NCI-H526 treated with DMSO at 0.1 percent for 48 hours (cell line): ENCODE data around the gene NFKB1.

Experiments
- DNase-seq: peaks from one replicate; lab custom pipeline; 2025; lab: John Stamatoyannopoulos, UW

The NFKB1 gene

DNA sequence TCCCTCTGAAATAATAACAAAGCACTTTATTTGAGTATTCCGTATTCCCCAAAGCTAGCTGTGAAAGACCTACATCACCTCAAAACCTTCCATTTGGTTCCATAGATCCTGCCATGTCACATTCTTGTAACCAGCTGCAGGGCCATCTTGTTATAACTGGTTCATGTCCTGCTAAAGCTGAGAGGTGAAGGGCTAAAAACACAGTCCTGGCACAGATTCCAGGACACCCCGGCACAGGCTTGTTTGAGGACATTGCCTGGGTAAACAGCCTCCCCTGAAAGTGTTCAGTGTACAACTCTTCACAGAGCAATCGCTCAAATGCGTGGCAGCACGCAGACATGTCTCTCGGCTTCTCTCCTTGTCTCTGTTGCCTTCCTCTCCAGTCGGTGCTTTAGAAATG is 130.5 kb downstream of the NFKB1 start:
- no peak for DNase-seq

DNA sequence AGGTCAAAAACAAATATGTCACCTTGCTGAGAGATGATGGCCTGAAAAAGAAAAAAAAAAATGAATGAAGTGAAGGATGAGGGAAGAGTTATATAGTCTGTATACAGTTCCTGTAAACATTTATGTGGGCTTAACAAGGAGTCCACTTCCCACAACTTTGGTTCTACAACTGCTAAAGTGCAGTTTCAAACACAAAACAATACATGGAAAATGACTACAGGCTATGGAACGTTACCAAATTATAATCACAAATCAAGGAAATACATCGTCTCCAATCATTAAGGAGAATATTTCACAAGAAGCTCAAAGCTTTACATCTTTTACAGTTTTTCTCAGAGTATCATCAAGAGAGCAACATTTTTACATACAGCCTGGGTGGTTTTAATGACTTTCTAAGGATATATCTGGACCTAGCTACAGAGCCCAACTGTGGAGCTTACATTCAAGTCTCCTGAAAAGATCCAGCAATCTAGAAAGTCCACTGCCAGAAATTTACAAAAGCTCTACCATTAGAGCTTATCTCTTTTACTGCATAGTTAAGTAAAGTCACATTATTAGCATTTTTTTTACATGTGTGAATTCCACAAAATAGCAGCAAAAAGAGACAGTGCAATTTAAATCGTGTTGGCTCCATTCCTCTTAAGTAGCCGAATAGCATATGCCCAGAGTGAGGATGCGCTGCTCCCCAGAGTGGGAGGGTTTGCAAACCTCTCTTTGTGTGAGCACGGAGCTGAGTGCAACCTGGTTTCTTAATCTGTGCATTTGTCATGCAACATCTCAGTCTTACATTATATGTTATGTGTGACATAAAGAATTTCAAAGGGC is 131.3 kb downstream of the NFKB1 start:
- DNase-seq = no peak

DNA sequence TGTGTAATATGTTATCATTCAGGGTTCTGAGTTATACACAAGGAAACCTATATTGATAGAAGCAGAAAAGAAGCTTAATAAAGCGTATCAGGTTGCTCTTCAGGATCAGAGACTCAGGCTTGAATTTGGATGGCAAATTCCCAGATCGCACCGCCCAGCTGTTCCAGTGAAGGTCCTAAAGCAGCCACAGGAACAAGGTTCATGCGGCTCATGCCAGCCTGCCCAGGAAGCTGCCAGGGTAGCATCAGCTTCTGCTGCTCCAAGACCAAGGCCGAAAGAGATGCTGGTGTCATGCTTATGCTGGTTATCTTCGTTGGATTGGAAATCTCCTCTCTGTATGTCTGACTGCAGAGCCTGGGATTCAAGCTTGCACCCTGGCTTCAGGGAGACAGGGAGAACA is 131.9 kb downstream of the NFKB1 start:
- DNase-seq = no peak

DNA sequence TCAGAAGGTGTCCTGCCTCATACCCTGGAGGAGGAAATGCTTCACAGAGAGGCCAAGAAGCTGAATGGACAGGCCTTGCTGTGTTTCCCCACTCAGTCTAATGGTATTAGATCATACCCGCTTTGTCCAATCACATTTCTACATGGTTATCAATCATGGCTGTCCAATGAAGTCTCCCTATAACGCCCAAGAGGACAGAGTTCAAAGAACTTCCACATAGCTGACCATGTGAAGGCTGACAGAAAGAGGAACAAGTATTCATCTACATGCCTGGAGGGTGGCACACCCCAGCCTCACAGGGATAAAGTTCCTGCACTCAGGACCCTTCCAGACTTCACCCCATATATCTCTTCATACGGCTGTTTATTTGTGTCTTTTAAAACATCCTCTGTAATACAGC is 136.2 kb downstream of the NFKB1 start:
- no peak for DNase-seq

DNA sequence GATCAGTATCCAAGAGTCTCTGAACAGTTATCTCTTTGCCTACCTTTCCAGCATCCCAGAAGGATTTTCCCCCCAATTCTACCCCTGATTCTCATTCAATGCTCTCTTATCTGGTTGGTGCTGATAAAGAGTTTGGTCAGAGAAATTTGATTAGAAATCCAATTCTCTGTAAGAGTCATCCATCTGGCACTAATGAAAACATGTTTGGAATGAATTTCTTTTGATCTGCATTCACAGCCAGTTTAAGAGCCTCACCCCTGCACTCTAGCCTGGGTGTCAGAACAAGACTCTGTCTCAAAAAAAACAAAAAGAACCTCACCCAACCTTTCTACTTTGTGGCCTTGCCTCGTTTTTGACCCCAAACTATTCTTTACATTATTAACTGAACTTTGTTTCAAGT is 137.5 kb downstream of the NFKB1 start:
- DNase-seq = no peak

DNA sequence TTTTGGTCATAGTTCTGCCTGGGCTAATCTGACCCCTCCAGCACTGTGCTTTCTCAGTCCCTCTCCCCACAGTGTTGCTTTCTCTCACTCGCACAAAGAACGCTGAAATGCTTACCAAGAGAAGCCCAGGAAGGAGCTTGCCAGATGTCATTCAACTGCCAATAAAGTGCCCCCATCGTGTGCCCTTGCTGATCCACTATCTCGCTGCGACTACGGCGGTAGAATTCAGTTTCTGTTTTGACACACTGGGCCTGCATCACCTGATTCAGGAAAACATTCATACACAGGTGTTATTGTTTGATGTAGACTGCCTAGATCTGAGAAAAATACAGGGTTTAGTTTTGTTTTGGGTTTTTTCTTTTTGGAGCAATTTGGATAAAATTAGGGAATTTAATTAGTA is 138.4 kb downstream of the NFKB1 start:
- no peak for DNase-seq

DNA sequence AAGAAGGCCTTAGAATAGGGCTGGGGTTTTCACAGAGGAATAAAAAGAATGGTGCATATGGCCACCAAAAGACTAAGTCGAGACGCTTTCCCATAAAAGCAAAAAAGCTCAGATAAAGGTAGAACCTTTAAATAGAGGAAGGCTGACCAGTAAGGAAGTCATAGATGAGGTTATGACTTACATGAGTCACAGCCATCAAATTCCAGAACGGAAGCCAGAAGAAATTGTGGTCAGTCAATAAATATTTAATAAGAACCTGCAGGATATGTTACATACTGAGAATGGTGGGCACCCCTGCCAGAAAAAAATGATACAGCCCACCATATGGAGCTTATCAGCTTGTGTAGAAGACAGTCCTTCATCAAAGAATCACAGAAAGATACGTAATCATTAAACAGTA is 139.5 kb downstream of the NFKB1 start:
- DNase-seq = no peak

DNA sequence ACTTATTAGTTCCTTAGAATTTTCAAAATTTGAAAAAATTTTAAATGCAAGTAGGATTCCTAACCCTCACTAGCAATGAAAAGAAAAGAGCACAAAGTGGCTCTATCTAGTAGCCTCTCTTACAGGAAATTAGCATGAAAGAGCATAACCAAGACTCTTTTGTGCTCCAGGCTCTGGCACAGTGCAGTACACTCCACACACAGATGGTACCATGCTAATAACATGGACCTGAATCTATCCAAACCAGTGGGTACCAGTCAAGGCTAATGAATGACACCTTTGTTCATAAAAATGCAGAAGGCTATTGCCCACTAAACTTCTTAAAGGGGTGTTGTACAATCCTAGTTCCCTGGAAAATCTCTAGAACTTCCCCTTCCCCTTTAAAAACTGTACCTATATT is 140.6 kb downstream of the NFKB1 start:
- no peak for DNase-seq

DNA sequence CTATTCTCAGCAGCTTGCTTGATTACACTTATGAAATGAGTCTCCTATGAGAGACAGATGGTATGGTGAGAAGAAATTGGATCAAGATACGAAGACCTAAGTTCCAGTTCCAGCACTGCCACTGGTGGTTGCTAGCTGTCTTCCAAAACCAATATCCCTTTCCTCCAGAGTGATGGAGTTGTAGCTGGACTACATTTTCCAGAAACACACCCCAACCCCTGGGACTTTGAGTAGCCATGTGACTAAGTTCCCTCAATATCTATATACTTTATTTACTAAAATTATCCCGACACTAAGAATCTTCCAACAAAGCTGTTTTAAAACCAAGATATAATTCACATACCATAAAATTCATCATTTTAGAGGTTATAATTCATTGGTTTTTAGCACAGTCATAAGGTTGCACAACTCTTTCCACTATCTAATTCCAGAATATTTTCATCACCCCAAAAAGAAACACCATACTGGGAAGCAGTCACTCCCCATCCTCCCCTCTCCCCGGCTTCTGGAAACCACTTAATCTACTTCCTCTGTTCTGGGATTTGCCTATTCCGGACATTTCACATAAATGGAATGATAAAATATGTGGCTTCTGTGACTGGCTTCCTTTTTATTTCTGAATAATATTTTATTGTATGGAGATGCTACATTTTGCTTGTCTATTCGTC is 141.6 kb downstream of the NFKB1 start:
- DNase-seq = no peak

DNA sequence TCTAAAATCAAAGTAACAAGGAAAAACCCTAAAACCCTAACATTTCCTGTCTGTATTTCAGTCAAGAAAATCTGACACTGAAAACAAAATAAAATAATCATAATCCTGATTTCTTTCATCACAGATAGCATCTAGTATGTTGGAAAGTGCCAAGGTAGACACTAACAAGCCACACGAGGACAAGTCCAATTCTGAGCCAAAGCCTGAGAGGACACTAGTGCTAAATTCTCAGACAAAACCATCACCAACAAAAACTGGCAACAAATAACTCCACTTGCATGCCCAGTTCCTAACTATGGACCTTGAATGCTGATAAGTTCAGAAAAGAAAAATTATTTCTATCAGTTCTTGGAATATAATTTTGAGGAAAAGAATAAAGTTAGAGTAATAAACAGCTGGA is 146.0 kb downstream of the NFKB1 start:
- DNase-seq = no peak

DNA sequence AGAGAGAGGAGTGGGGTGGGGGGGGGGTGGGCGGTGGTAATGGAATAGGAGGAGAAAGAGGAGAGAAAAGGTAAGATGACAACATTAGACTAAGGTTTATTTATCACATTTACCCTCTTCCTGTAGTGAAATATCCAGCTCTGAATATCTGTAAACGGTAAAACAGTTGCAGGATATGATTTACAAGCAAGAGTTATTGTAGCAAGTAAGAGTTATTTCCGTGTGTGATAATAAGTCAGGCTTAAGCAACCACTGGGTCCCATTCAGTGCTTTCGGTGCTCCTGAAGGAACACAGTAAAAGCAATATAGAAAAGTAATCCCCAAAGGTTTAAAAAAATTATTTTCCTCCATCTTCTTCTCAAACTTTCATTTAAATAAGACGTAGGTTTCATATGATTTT is 156.0 kb downstream of the NFKB1 start:
- no peak for DNase-seq

DNA sequence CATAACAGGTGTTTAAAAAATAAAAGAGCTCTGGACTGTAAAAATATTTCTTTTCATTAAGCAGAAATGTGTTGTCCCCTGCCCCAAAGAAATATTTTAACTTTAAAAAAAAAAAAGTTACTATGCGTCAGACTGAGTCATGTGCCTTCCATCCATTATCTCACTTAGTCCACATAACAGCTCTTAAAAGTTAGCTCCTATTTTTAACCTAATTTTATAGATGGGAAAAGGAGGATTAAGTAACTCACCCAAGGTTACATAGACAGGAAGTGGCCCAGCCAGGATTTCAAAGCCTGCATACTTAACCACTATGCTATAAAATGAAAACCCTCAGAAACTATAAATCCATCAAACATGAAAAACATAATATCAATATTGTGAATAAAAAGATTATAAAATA is 161.9 kb downstream of the NFKB1 start:
- DNase-seq = no peak

DNA sequence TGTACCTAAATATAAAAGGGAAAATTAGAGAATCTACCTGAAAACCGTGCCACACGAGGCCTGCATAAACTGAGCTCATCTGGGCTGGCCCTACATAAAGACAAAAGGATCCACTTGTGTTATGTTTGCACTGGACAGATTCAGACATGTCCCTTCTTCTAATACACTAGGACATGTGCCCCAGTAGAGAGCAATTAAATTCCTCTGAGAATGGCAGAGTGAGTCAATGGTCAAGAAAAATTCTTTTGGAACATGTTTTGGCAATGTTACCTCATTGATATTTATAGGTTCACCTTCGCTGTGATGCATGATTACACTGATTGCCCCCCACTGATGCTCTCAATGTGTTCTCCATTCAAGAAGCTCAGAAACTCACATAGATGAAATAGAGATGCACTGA is 164.4 kb downstream of the NFKB1 start:
- no peak for DNase-seq
